ENCODE results near the gene DHRSX.

The DHRSX gene

GRCh38 chrX:2401201-2401589, 99.6 kb downstream of the DHRSX start:
- no peak for TF ChIP-seq ZC3H10 (CRISPR knock-in tag; IDR thresholded peaks at IDR 0.05)
- TF ChIP-seq ZNF565 (CRISPR knock-in tag; conservative IDR thresholded peaks at IDR 0.05; ENCODE audit: low read depth): no peak
- TF ChIP-seq POU6F1 (CRISPR knock-in tag; IDR thresholded peaks at IDR 0.05; ENCODE audit: borderline replicate concordance, low read depth): no peak
- TF ChIP-seq SNAI2 (CRISPR knock-in tag; IDR thresholded peaks at IDR 0.05): no peak
- no peak for TF ChIP-seq CSDC2 (CRISPR knock-in tag; IDR thresholded peaks at IDR 0.05)
- TF ChIP-seq, protein P1, sequence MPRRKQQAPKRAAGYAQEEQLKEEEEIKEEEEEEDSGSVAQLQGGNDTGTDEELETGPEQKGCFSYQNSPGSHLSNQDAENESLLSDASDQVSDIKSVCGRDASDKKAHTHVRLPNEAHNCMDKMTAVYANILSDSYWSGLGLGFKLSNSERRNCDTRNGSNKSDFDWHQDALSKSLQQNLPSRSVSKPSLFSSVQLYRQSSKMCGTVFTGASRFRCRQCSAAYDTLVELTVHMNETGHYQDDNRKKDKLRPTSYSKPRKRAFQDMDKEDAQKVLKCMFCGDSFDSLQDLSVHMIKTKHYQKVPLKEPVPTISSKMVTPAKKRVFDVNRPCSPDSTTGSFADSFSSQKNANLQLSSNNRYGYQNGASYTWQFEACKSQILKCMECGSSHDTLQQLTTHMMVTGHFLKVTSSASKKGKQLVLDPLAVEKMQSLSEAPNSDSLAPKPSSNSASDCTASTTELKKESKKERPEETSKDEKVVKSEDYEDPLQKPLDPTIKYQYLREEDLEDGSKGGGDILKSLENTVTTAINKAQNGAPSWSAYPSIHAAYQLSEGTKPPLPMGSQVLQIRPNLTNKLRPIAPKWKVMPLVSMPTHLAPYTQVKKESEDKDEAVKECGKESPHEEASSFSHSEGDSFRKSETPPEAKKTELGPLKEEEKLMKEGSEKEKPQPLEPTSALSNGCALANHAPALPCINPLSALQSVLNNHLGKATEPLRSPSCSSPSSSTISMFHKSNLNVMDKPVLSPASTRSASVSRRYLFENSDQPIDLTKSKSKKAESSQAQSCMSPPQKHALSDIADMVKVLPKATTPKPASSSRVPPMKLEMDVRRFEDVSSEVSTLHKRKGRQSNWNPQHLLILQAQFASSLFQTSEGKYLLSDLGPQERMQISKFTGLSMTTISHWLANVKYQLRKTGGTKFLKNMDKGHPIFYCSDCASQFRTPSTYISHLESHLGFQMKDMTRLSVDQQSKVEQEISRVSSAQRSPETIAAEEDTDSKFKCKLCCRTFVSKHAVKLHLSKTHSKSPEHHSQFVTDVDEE (CRISPR knock-in tag; IDR thresholded peaks at IDR 0.05): no peak
- no peak for TF ChIP-seq ZFP3 (CRISPR knock-in tag; IDR thresholded peaks at IDR 0.05)
- TF ChIP-seq ESRRG (CRISPR knock-in tag; IDR thresholded peaks at IDR 0.05): no peak
- TF ChIP-seq, protein P2, sequence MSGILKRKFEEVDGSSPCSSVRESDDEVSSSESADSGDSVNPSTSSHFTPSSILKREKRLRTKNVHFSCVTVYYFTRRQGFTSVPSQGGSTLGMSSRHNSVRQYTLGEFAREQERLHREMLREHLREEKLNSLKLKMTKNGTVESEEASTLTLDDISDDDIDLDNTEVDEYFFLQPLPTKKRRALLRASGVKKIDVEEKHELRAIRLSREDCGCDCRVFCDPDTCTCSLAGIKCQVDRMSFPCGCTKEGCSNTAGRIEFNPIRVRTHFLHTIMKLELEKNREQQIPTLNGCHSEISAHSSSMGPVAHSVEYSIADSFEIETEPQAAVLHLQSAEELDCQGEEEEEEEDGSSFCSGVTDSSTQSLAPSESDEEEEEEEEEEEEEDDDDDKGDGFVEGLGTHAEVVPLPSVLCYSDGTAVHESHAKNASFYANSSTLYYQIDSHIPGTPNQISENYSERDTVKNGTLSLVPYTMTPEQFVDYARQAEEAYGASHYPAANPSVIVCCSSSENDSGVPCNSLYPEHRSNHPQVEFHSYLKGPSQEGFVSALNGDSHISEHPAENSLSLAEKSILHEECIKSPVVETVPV (CRISPR knock-in tag; IDR thresholded peaks at IDR 0.05): no peak
- no peak for TF ChIP-seq BACH2 (CRISPR knock-in tag; IDR thresholded peaks at IDR 0.05; ENCODE audit: borderline replicate concordance)
- no peak for TF ChIP-seq ZFP30 (CRISPR knock-in tag; IDR thresholded peaks at IDR 0.05)
- no peak for TF ChIP-seq TCF4 (CRISPR knock-in tag; IDR thresholded peaks at IDR 0.05; ENCODE audit: borderline replicate concordance)
- TF ChIP-seq TOX (CRISPR knock-in tag; IDR thresholded peaks at IDR 0.05; ENCODE audit: borderline replicate concordance): no peak
- no peak for ATAC-seq

- peak; percentile 93 for ATAC-seq
- TF ChIP-seq ZNF565 (CRISPR knock-in tag; conservative IDR thresholded peaks at IDR 0.05; ENCODE audit: low read depth) (no peak), OSR1 (CRISPR knock-in tag; IDR thresholded peaks at IDR 0.05) (no peak), TCF4 (CRISPR knock-in tag; IDR thresholded peaks at IDR 0.05; ENCODE audit: borderline replicate concordance) (no peak), CSDC2 (CRISPR knock-in tag; IDR thresholded peaks at IDR 0.05) (no peak), PPARA (CRISPR knock-in tag; IDR thresholded peaks at IDR 0.05; ENCODE audit: borderline replicate concordance) (no peak), ZC3H10 (CRISPR knock-in tag; IDR thresholded peaks at IDR 0.05) (no peak), ZNF70 (CRISPR knock-in tag; IDR thresholded peaks at IDR 0.05) (no peak)
- TF ChIP-seq, protein P2 (CRISPR knock-in tag; IDR thresholded peaks at IDR 0.05): no peak
- TF ChIP-seq, protein P3, sequence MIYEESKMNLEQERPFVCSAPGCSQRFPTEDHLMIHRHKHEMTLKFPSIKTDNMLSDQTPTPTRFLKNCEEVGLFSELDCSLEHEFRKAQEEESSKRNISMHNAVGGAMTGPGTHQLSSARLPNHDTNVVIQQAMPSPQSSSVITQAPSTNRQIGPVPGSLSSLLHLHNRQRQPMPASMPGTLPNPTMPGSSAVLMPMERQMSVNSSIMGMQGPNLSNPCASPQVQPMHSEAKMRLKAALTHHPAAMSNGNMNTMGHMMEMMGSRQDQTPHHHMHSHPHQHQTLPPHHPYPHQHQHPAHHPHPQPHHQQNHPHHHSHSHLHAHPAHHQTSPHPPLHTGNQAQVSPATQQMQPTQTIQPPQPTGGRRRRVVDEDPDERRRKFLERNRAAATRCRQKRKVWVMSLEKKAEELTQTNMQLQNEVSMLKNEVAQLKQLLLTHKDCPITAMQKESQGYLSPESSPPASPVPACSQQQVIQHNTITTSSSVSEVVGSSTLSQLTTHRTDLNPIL (CRISPR knock-in tag; IDR thresholded peaks at IDR 0.05; ENCODE audit: low read depth): no peak
- TF ChIP-seq, protein P1 (CRISPR knock-in tag; IDR thresholded peaks at IDR 0.05): no peak
Observed at GRCh38 chrX:2398064-2398656, 102.6 kb downstream of the DHRSX start.

Data from SK-N-SH treated with all-trans-retinoic acid at 6 μM for 48 hours (cell line).